HepG2 (cell line): ENCODE results near the gene GLUD2. TPM values are rescaled to one million over a fixed set of nuclear protein-coding genes. Genes with fewer than 3 reads are reported as not detected.

Source experiments
- ATAC-seq: fragments of 200-7000 bp; cut with Tn5 transposase; 3 replicates; pipeline ENCODE4 v1.9.1; 2020; ENCODE audit warnings: mild to moderate bottlenecking, moderate library complexity
- BruUV-seq: library from RNA; stranded (reverse); fragments of 400-500 nt; replicated peaks from 2 replicates; lab custom pipeline; 2021; lab: Mats Ljungman, UMichigan
- CTCF ChIA-PET: fragments of 300-600 bp; formaldehyde crosslinking; extraction: SDS; loops from one replicate; lab custom pipeline; 2021; ENCODE audit warnings: low total read pairs, inconsistent platforms, low intra/inter-chr PET ratio; lab: Yijun Ruan, JAX
- POLR2A ChIA-PET: fragments of 350-600 bp; sonication (Branson Sonifier 250); formaldehyde crosslinking; loops from one replicate; lab custom pipeline; 2020; ENCODE audit warnings: antibody characterized with exemption, inconsistent platforms; lab: Yijun Ruan, JAX
- DNase-seq: peaks from one replicate; pipeline ENCODE4 v3.0.0-alpha.2; 2015; ENCODE audit warnings: low spot score
- FAIRE-seq: peaks from 3 replicates; lab custom pipeline; 2011; peaks lifted over from hg19 to GRCh38; lab: Jason Lieb, UNC
- H2AFZ ChIP-seq: one replicate; pipeline ENCODE4 v1.6.1; 2011; ENCODE audit warnings: low read length, inconsistent platforms
- H3K27ac ChIP-seq: fragments of 300-600 bp; 3 replicates; pipeline ENCODE4 v1.8.0; 2011; ENCODE audit warnings: mixed run types, mild to moderate bottlenecking, mixed read lengths, low read length, inconsistent platforms; ENCODE audit not compliant: insufficient read depth; ENCODE audit errors: extremely low read length
- H3K27me3 ChIP-seq, 2 experiments: fragments of 200-600 bp in 1 of 2; 2 replicates in 1 of 2; 3 replicates in 1 of 2; pipeline versions ENCODE4 v1.6.0 to v1.8.0; 2011; ENCODE audit warnings: low read length in 2 of 2, mild to moderate bottlenecking in 2 of 2, moderate library complexity in 2 of 2, inconsistent platforms in 1 of 2; ENCODE audit not compliant: insufficient read depth in 2 of 2, control insufficient read depth in 1 of 2
- H3K36me3 ChIP-seq, 2 experiments: fragments of 200-600 bp in 1 of 2; replicated peaks in 1 of 2; 2 replicates in 1 of 2; 3 replicates in 1 of 2; pipeline versions ENCODE4 v1.5.1 to v1.8.0; 2011; ENCODE audit warnings: low read length in 2 of 2, inconsistent platforms in 1 of 2; ENCODE audit not compliant: insufficient read depth in 2 of 2, control insufficient read depth in 1 of 2
- H3K4me1 ChIP-seq: 2 replicates; pipeline ENCODE4 v1.5.1; 2012; ENCODE audit warnings: low read length, inconsistent platforms; ENCODE audit not compliant: insufficient read depth
- H3K4me2 ChIP-seq: 2 replicates; pipeline ENCODE4 v1.6.0; 2011; ENCODE audit warnings: low read depth, low read length, inconsistent platforms
- H3K4me3 ChIP-seq, 3 experiments: fragments of 200-600 bp in 1 of 3; sonication (generic), shearing (Covaris generic) in 1 of 3; replicated peaks in 1 of 3; 2 replicates each; pipeline ENCODE4 v1.5.1; 2011 to 2016; ENCODE audit warnings: low read length in 3 of 3, inconsistent platforms in 2 of 3, low read depth in 2 of 3, mild to moderate bottlenecking in 2 of 3, control low read depth in 1 of 3, mixed read lengths in 1 of 3; ENCODE audit not compliant: insufficient read depth in 1 of 3
- H3K79me2 ChIP-seq: one replicate; pipeline ENCODE4 v1.6.1; 2011; ENCODE audit warnings: low read length, inconsistent platforms; ENCODE audit not compliant: insufficient read depth
- H3K9ac ChIP-seq: 2 replicates; pipeline ENCODE4 v1.6.0; 2011; ENCODE audit warnings: mild to moderate bottlenecking, low read depth, low read length, inconsistent platforms; ENCODE audit not compliant: insufficient read depth
- H3K9me3 ChIP-seq: 2 replicates; pipeline ENCODE4 v1.5.1; 2012; ENCODE audit warnings: mild to moderate bottlenecking, low read length
- H4K20me1 ChIP-seq: 2 replicates; pipeline ENCODE4 v1.6.0; 2011; ENCODE audit warnings: inconsistent platforms, mild to moderate bottlenecking, low read length, moderate library complexity; ENCODE audit not compliant: insufficient read depth
- CEBPB ChIP-seq: IDR thresholded peaks from 2 replicates; pipeline ENCODE4 v1.6.1; 2011; ENCODE audit warnings: low read depth, low read length, improper control_type of control experiment, borderline replicate concordance
- ETV5 ChIP-seq: IDR thresholded peaks from 2 replicates; pipeline ENCODE4 v1.6.1; 2018; ENCODE audit warnings: missing biosample characterization, missing genetic modification reagents, inconsistent platforms, borderline replicate concordance
- FOXO1 ChIP-seq: sonication (generic); formaldehyde crosslinking; IDR thresholded peaks from 2 replicates; pipeline ENCODE4 v1.4.0; 2020; ENCODE audit warnings: missing genetic modification reagents
- GTF3A ChIP-seq: sonication (generic); formaldehyde crosslinking; conservative IDR thresholded peaks from 2 replicates; pipeline ENCODE4 v1.4.0; 2020; ENCODE audit warnings: mild to moderate bottlenecking, missing genetic modification reagents
- IKZF4 ChIP-seq: sonication (generic); formaldehyde crosslinking; IDR thresholded peaks from 2 replicates; pipeline ENCODE4 v1.5.1; 2020; ENCODE audit warnings: borderline replicate concordance, mild to moderate bottlenecking, low read depth, missing genetic modification reagents; ENCODE audit errors: not compliant biosample characterization
- MTF2 ChIP-seq: sonication (generic); formaldehyde crosslinking; IDR thresholded peaks from 2 replicates; pipeline ENCODE4 v1.5.0; 2020; ENCODE audit warnings: missing genetic modification reagents, borderline replicate concordance
- NPAS2 ChIP-seq: sonication (generic); formaldehyde crosslinking; IDR thresholded peaks from 2 replicates; pipeline ENCODE4 v1.8.0; 2022; ENCODE audit warnings: mild to moderate bottlenecking, missing genetic modification reagents, borderline replicate concordance
- NRL ChIP-seq: sonication (generic); formaldehyde crosslinking; IDR thresholded peaks from 2 replicates; pipeline ENCODE4 v1.5.0; 2020; ENCODE audit warnings: missing genetic modification reagents, mild to moderate bottlenecking, moderate library complexity, borderline replicate concordance
- ZNF777 ChIP-seq: sonication (generic); formaldehyde crosslinking; IDR thresholded peaks from 2 replicates; pipeline ENCODE4 v1.4.0; 2020; ENCODE audit warnings: missing genetic modification reagents
- WGBS: methylation state at CpG from one replicate; pipeline ENCODE4 v1.1.6; 2017; ENCODE audit warnings: low lambda C conversion rate; 5-methylcytosine and 5-hydroxymethylcytosine counted together
- in situ Hi-C: cut with HindIII; loops from 2 replicates; pipeline ENCODE4 v1.10.0; 2017; ENCODE audit warnings: low pct_unique_long_range_greater_than_20kb; ENCODE audit not compliant: extremely low pct_ligation_motif_present
- intact Hi-C: fragments of 100-400 bp; cut with micrococcal nuclease; formaldehyde crosslinking; loops from one replicate; pipeline ENCODE4 v1.10.0; 2022; ENCODE audit not compliant: unreplicated experiment
- polyA plus RNA-seq, 8 experiments: library from polyadenylated mRNA; depleted of rRNA in 3 of 8; stranded (reverse) in 7 of 8; unstranded in 1 of 8; fragments of >200 nt; fragmentation: Illumina TruSeq in 4 of 8; extraction: Trizol in 4 of 8; gene quantifications; 2 replicates each; pipeline versions ENCODE4 v1.2.1 to v1.2.3, GENCODE V29; 2011 to 2016; ENCODE audit warnings: low read depth in 4 of 8, missing spikeins in 1 of 8, mixed read lengths in 1 of 8; ENCODE audit not compliant: insufficient read depth in 1 of 8
- total RNA-seq, 5 experiments: library from RNA; depleted of rRNA; stranded (reverse); fragments of >200 nt; fragmentation: Illumina TruSeq; extraction: Trizol; gene quantifications; 2 replicates each; pipeline ENCODE4 v1.2.3, GENCODE V29; 2016; ENCODE audit warnings: low read depth in 1 of 5
- TF ChIP-seq, protein P1 (sequence below): sonication (generic); formaldehyde crosslinking; IDR thresholded peaks from 2 replicates; pipeline ENCODE4 v1.9.0; 2022; ENCODE audit warnings: missing genetic modification reagents, mild to moderate bottlenecking, borderline replicate concordance
- TF ChIP-seq, protein P2 (sequence below): sonication (generic); formaldehyde crosslinking; IDR thresholded peaks from 2 replicates; pipeline ENCODE4 v1.4.0; 2020; ENCODE audit warnings: missing genetic modification reagents
- TF ChIP-seq, protein P3 (sequence below): sonication (generic); formaldehyde crosslinking; IDR thresholded peaks from 2 replicates; pipeline ENCODE4 v1.5.0; 2020; ENCODE audit warnings: mild to moderate bottlenecking, missing genetic modification reagents
- TF ChIP-seq, protein P4 (sequence below), 2 experiments: sonication (generic) in 1 of 2; formaldehyde crosslinking in 1 of 2; IDR thresholded peaks; 2 replicates each; pipeline versions ENCODE4 v1.4.0 to v1.6.1; 2016 to 2020; ENCODE audit warnings: borderline replicate concordance in 1 of 2, low read depth in 1 of 2, mild to moderate bottlenecking in 1 of 2, missing genetic modification reagents in 1 of 2

GLUD2 gene
- total and polyA plus RNA-seq, 2 of the 13 experiments (the other 11 are each of a cell fraction or from before 2014, with no cell fraction given): 3.4 to 8.0 TPM

DNA sequence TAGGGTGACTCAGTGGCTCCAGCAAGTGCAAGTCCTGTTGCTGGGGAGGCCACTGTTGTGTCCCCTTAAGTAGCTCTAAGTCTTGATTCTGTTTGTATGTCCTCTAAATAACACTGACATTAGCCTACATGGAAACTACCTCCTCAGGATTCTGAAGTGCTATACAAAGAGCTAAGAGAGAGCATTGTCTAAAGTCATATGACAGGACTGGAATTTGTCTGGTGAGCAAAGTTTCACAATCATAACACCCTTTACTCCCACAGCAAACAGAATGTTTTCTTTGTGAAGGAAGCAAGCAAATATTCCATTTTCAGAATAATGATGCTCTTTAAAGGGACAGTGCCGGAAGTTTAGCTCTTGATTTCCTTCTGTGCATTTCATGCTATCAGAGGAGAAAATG, 38.5 kb upstream of the GLUD2 start:
- Histone ChIP-seq H4K20me1 (no peaks in the 10 kb centered on the region), H3K27me3 (no peaks in the 10 kb centered on the region), H3K4me3 (no peak overlapping the region), H3K36me3 (no peaks in the 10 kb centered on the region), H3K27ac (peak overlapping the region; percentile 81), H2AFZ (no peak overlapping the region), H3K4me2 (peak overlapping the region; percentile 39), H3K9ac (peak overlapping the region; percentile 60), H3K4me1 (peaks cover 54% of the 10 kb centered on the region), H3K9me3 (no peaks in the 10 kb centered on the region), H3K79me2 (no peaks in the 10 kb centered on the region)
- BruUV-seq: no TSS peak
- FAIRE-seq (peak; percentile 91), ATAC-seq (peak; percentile 86), DNase-seq (peak; percentile 85)
- WGBS: 8% methylated on average over 1 of the region's 1 CpG
- in situ Hi-C loops (no loop called here), intact Hi-C loops (no loop called here)
- ChIA-PET POLR2A (interaction anchor here (0.8 to 3.5 kb wide), 5 partner anchors 76 to 256 kb away, joined by 3 to 21 read pairs (median 3); no protein-coding TSS in a partner anchor), CTCF (no interaction called here)
- TF ChIP-seq, protein P1, sequence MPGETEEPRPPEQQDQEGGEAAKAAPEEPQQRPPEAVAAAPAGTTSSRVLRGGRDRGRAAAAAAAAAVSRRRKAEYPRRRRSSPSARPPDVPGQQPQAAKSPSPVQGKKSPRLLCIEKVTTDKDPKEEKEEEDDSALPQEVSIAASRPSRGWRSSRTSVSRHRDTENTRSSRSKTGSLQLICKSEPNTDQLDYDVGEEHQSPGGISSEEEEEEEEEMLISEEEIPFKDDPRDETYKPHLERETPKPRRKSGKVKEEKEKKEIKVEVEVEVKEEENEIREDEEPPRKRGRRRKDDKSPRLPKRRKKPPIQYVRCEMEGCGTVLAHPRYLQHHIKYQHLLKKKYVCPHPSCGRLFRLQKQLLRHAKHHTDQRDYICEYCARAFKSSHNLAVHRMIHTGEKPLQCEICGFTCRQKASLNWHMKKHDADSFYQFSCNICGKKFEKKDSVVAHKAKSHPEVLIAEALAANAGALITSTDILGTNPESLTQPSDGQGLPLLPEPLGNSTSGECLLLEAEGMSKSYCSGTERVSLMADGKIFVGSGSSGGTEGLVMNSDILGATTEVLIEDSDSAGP (CRISPR knock-in tag): peak; percentile 86
- no peak for TF ChIP-seq IKZF4 (CRISPR knock-in tag)
- peak; percentile 87 for TF ChIP-seq CEBPB
- TF ChIP-seq, protein P2, sequence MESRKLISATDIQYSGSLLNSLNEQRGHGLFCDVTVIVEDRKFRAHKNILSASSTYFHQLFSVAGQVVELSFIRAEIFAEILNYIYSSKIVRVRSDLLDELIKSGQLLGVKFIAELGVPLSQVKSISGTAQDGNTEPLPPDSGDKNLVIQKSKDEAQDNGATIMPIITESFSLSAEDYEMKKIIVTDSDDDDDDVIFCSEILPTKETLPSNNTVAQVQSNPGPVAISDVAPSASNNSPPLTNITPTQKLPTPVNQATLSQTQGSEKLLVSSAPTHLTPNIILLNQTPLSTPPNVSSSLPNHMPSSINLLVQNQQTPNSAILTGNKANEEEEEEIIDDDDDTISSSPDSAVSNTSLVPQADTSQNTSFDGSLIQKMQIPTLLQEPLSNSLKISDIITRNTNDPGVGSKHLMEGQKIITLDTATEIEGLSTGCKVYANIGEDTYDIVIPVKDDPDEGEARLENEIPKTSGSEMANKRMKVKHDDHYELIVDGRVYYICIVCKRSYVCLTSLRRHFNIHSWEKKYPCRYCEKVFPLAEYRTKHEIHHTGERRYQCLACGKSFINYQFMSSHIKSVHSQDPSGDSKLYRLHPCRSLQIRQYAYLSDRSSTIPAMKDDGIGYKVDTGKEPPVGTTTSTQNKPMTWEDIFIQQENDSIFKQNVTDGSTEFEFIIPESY (CRISPR knock-in tag): no peak
- no peak for TF ChIP-seq MTF2 (CRISPR knock-in tag)
- TF ChIP-seq, protein P3, sequence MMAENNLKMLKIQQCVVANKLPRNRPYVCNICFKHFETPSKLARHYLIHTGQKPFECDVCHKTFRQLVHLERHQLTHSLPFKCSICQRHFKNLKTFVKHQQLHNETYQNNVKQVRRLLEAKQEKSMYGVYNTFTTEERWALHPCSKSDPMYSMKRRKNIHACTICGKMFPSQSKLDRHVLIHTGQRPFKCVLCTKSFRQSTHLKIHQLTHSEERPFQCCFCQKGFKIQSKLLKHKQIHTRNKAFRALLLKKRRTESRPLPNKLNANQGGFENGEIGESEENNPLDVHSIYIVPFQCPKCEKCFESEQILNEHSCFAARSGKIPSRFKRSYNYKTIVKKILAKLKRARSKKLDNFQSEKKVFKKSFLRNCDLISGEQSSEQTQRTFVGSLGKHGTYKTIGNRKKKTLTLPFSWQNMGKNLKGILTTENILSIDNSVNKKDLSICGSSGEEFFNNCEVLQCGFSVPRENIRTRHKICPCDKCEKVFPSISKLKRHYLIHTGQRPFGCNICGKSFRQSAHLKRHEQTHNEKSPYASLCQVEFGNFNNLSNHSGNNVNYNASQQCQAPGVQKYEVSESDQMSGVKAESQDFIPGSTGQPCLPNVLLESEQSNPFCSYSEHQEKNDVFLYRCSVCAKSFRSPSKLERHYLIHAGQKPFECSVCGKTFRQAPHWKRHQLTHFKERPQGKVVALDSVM (CRISPR knock-in tag): no peak
- TF ChIP-seq FOXO1 (CRISPR knock-in tag): peak; percentile 50; the same call in 1 of the 2 replicates
- peak; percentile 58; the same call in 1 of the 2 replicates for TF ChIP-seq ETV5
- TF ChIP-seq NRL (CRISPR knock-in tag): no peak
- TF ChIP-seq ZNF777 (CRISPR knock-in tag): no peak
- TF ChIP-seq, protein P4, sequence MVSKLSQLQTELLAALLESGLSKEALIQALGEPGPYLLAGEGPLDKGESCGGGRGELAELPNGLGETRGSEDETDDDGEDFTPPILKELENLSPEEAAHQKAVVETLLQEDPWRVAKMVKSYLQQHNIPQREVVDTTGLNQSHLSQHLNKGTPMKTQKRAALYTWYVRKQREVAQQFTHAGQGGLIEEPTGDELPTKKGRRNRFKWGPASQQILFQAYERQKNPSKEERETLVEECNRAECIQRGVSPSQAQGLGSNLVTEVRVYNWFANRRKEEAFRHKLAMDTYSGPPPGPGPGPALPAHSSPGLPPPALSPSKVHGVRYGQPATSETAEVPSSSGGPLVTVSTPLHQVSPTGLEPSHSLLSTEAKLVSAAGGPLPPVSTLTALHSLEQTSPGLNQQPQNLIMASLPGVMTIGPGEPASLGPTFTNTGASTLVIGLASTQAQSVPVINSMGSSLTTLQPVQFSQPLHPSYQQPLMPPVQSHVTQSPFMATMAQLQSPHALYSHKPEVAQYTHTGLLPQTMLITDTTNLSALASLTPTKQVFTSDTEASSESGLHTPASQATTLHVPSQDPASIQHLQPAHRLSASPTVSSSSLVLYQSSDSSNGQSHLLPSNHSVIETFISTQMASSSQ (IDR thresholded peaks at IDR 0.05; ENCODE audit: low read depth): 0 out of 2 replicates have a peak, but pooled peaks have one; percentile 17
- TF ChIP-seq, protein P4 (CRISPR knock-in tag; IDR thresholded peaks at IDR 0.05; ENCODE audit: borderline replicate concordance): no peak
- TF ChIP-seq NPAS2 (CRISPR knock-in tag): no peak
- TF ChIP-seq GTF3A (CRISPR knock-in tag): no peak
